SK-N-DZ (cell line): ENCODE results near the gene UQCC5.

Experiments
- DNase-seq: peaks from one replicate; pipeline ENCODE4 v3.0.0-alpha.2; 2015; ENCODE audit warnings: low spot score

UQCC5 gene

GRCh38 chr3:52503788-52504424 lies 32.5 kb upstream of the UQCC5 start:
- no peak for DNase-seq

- DNase-seq, result no peak
Observed at GRCh38 chr3:52504977-52505376, 31.4 kb upstream of the UQCC5 start.

- DNase-seq, result no peak
Observed at GRCh38 chr3:52506266-52506966, 30.0 kb upstream of the UQCC5 start.

GRCh38 chr3:52507359-52507758 lies 29.0 kb upstream of the UQCC5 start:
- DNase-seq, result no peak

GRCh38 chr3:52509753-52510328 lies 26.6 kb upstream of the UQCC5 start:
- no peak for DNase-seq

- no peak for DNase-seq
Observed at GRCh38 chr3:52511509-52511908, 24.9 kb upstream of the UQCC5 start.

- DNase-seq, result no peak
Observed at GRCh38 chr3:52512105-52512504, 24.3 kb upstream of the UQCC5 start.

- no peak for DNase-seq
Observed at GRCh38 chr3:52512727-52513126, 23.7 kb upstream of the UQCC5 start.

- DNase-seq, result no peak
Observed at GRCh38 chr3:52513281-52513680, 23.1 kb upstream of the UQCC5 start.

- DNase-seq, result no peak
Observed at GRCh38 chr3:52514576-52514975, 21.8 kb upstream of the UQCC5 start.

GRCh38 chr3:52515192-52515591 lies 21.2 kb upstream of the UQCC5 start:
- no peak for DNase-seq

- DNase-seq, result no peak
Observed at GRCh38 chr3:52516509-52517195, 19.8 kb upstream of the UQCC5 start.

GRCh38 chr3:52517796-52518722 lies 18.3 kb upstream of the UQCC5 start:
- DNase-seq, result no peak

- DNase-seq, result no peak
Observed at GRCh38 chr3:52518723-52519444, 17.5 kb upstream of the UQCC5 start.

- no peak for DNase-seq
Observed at GRCh38 chr3:52519445-52520140, 16.8 kb upstream of the UQCC5 start.

- DNase-seq, result no peak
Observed at GRCh38 chr3:52520141-52520667, 16.2 kb upstream of the UQCC5 start.

GRCh38 chr3:52520716-52521487 lies 15.5 kb upstream of the UQCC5 start:
- no peak for DNase-seq

- DNase-seq, result no peak
Observed at GRCh38 chr3:52521488-52521824, 14.9 kb upstream of the UQCC5 start.
